Large intestine (tissue), 3 donors: ENCODE data around the gene MISP. TPM values are rescaled to one million over a fixed set of nuclear protein-coding genes. Genes with fewer than 3 reads are reported as not detected.

ENCODE experiments used
- DNase-seq, 2 donors: peaks; one replicate each; pipeline versions ENCODE4 v3.0.0 to v3.0.0-alpha.2; 2013
- H3K27ac ChIP-seq: one replicate; pipeline ENCODE4 v1.5.1; 2013; ENCODE audit warnings: low read length
- H3K27me3 ChIP-seq: 2 replicates; pipeline ENCODE4 v1.6.1; 2013; ENCODE audit warnings: low read length; ENCODE audit not compliant: control insufficient read depth, insufficient read depth
- H3K36me3 ChIP-seq: 2 replicates; pipeline ENCODE4 v1.6.1; 2013; ENCODE audit warnings: low read length; ENCODE audit not compliant: control insufficient read depth, insufficient read depth
- H3K4me1 ChIP-seq: one replicate; pipeline ENCODE4 v1.6.1; 2013; ENCODE audit warnings: low read length; ENCODE audit not compliant: control insufficient read depth, insufficient read depth
- H3K4me3 ChIP-seq: one replicate; pipeline ENCODE4 v1.5.1; 2013; ENCODE audit warnings: low read length
- H3K9me3 ChIP-seq: one replicate; pipeline ENCODE4 v1.6.1; 2013; ENCODE audit warnings: mild to moderate bottlenecking, low read depth, low read length, moderate library complexity; ENCODE audit not compliant: control insufficient read depth
- WGBS: methylation state at CpG from one replicate; pipeline ENCODE4 v1.1.5; 2013; ENCODE audit warnings: low lambda C conversion rate; ENCODE audit not compliant: insufficient coverage; 5-methylcytosine and 5-hydroxymethylcytosine counted together
- polyA plus RNA-seq: library from polyadenylated mRNA; unstranded; fragments of 120-200 nt; gene quantifications from one replicate; pipeline ENCODE4 v1.2.1, GENCODE V29; 2013

The MISP gene
- polyA plus RNA-seq, 1 donor = 200 TPM

- WGBS = no CpG with 5 or more reads among the region's 11 CpGs
- DNase-seq = no peak
- H3K36me3 ChIP-seq = no peaks in the 10 kb centered on the region
- peaks cover 5% of the 10 kb centered on the region for H3K4me1 ChIP-seq
- no peaks in the 10 kb centered on the region for H3K9me3 ChIP-seq
- no peaks in the 10 kb centered on the region for H3K27me3 ChIP-seq
- no peak overlapping the region for H3K4me3 ChIP-seq
- H3K27ac ChIP-seq = peak overlapping the region; percentile 59
These were observed 37.7 kb downstream of the MISP start for GRCh38 chr19:788686-788982.

GRCh38 chr19:788983-789700 lies 38.2 kb downstream of the MISP start:
- 100% methylated on average over 1 of the region's 33 CpGs for WGBS
- peak in 1 of 2 donors; percentile 7 for DNase-seq
- Histone ChIP-seq H3K4me3 (no peak overlapping the region), H3K27ac (peak overlapping the region; percentile 59), H3K36me3 (no peaks in the 10 kb centered on the region), H3K4me1 (peaks cover 5% of the 10 kb centered on the region), H3K27me3 (no peaks in the 10 kb centered on the region), H3K9me3 (no peaks in the 10 kb centered on the region)

GRCh38 chr19:789701-790060 lies 38.8 kb downstream of the MISP start:
- Histone ChIP-seq H3K27me3 (no peaks in the 10 kb centered on the region), H3K9me3 (no peaks in the 10 kb centered on the region), H3K4me3 (no peak overlapping the region), H3K4me1 (peaks cover 5% of the 10 kb centered on the region), H3K27ac (no peak overlapping the region), H3K36me3 (no peaks in the 10 kb centered on the region)
- no peak for DNase-seq
- no CpG with 5 or more reads among the region's 9 CpGs for WGBS

GRCh38 chr19:791007-791566 lies 40.2 kb downstream of the MISP start:
- peaks cover 8% of the 10 kb centered on the region for H3K4me1 ChIP-seq
- no peak overlapping the region for H3K27ac ChIP-seq
- WGBS = no CpG with 5 or more reads among the region's 26 CpGs
- peaks cover 7% of the 10 kb centered on the region for H3K9me3 ChIP-seq
- DNase-seq = no peak
- no peaks in the 10 kb centered on the region for H3K27me3 ChIP-seq
- H3K4me3 ChIP-seq = no peak overlapping the region
- H3K36me3 ChIP-seq = no peaks in the 10 kb centered on the region

- H3K36me3 ChIP-seq = no peaks in the 10 kb centered on the region
- H3K4me3 ChIP-seq = no peak overlapping the region
- H3K9me3 ChIP-seq = peaks cover 7% of the 10 kb centered on the region
- DNase-seq = no peak
- no peak overlapping the region for H3K27ac ChIP-seq
- H3K4me1 ChIP-seq = peaks cover 12% of the 10 kb centered on the region
- no CpG with 5 or more reads among the region's 8 CpGs for WGBS
- no peaks in the 10 kb centered on the region for H3K27me3 ChIP-seq
These were observed 40.8 kb downstream of the MISP start for GRCh38 chr19:791567-792305.

GRCh38 chr19:792306-792885 lies 41.5 kb downstream of the MISP start:
- 80% methylated on average over 3 of the region's 16 CpGs for WGBS
- Histone ChIP-seq H3K36me3 (no peaks in the 10 kb centered on the region), H3K4me3 (no peak overlapping the region), H3K27me3 (no peaks in the 10 kb centered on the region), H3K9me3 (peaks cover 7% of the 10 kb centered on the region), H3K27ac (no peak overlapping the region), H3K4me1 (peaks cover 12% of the 10 kb centered on the region)
- DNase-seq = no peak

- no peak overlapping the region for H3K4me3 ChIP-seq
- no peak overlapping the region for H3K27ac ChIP-seq
- H3K36me3 ChIP-seq = peaks cover under 1% of the 10 kb centered on the region
- no CpG with 5 or more reads among the region's 12 CpGs for WGBS
- no peaks in the 10 kb centered on the region for H3K27me3 ChIP-seq
- H3K4me1 ChIP-seq = peaks cover 9% of the 10 kb centered on the region
- H3K9me3 ChIP-seq = peaks cover 7% of the 10 kb centered on the region
- no peak for DNase-seq
These were observed 42.9 kb downstream of the MISP start for GRCh38 chr19:793806-794205.

- Histone ChIP-seq H3K4me3 (no peak overlapping the region), H3K36me3 (peaks cover 13% of the 10 kb centered on the region), H3K4me1 (peaks cover 18% of the 10 kb centered on the region), H3K27ac (no peak overlapping the region), H3K27me3 (no peaks in the 10 kb centered on the region), H3K9me3 (peaks cover 7% of the 10 kb centered on the region)
- no CpG with 5 or more reads among the region's 28 CpGs for WGBS
- DNase-seq = peak in 1 of 2 donors; percentile 2
These were observed 44.2 kb downstream of the MISP start for GRCh38 chr19:795073-795611.

GRCh38 chr19:795691-796581 lies 45.0 kb downstream of the MISP start:
- Histone ChIP-seq H3K36me3 (peaks cover 21% of the 10 kb centered on the region), H3K9me3 (peaks cover 7% of the 10 kb centered on the region), H3K27ac (no peak overlapping the region), H3K27me3 (no peaks in the 10 kb centered on the region), H3K4me3 (peak overlapping the region; percentile 83), H3K4me1 (peaks cover 25% of the 10 kb centered on the region)
- peak in 1 of 2 donors; percentile 3 for DNase-seq
- no CpG with 5 or more reads among the region's 39 CpGs for WGBS
